GM21786 (cell line): ENCODE data around the gene KLHL14.
A peak's percentile ranks its signal among the peaks of the same experiment; 100 is the strongest.

Experiments
- ATAC-seq: cut with Tn5 transposase; IDR thresholded peaks from one replicate; pipeline ENCODE4 v1.9.1; 2021; ENCODE audit not compliant: unreplicated experiment

The KLHL14 gene

GRCh38 chr18:32770666-32771168 is 2.1 kb downstream of the KLHL14 start:
- no peak for ATAC-seq

DNA sequence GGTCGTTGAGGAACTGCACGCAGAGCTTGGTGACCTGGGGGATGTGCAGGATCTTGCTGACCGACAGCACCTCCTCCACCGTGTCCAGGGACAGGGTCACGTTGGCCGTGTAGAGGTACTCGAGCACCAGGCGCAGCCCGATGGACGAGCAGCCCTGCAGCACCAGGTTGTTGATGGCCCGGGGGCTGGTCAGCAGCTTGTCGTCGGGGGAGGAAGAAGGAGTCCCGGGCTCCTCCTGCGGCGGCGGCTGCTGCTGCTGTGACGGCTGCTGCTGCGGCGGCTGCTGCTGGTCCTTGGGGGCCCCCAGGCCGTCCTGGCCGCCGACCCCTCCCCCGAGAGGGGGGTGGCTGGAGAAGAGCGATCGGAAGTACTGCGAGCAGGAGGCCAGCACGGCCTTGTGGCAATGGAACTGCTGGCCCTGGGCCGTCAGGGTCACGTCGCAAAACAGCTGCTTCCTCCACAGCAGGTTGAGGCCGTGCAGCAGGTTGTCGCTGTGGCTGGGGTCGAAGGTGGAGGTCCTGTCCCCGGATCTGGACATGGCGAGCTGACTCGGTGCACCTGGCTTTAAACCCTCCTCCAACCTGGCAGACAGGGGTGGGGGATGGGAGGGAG is 2.7 kb downstream of the KLHL14 start:
- no peak for ATAC-seq

GRCh38 chr18:32769586-32770053 is 3.2 kb downstream of the KLHL14 start:
- ATAC-seq: no peak

DNA sequence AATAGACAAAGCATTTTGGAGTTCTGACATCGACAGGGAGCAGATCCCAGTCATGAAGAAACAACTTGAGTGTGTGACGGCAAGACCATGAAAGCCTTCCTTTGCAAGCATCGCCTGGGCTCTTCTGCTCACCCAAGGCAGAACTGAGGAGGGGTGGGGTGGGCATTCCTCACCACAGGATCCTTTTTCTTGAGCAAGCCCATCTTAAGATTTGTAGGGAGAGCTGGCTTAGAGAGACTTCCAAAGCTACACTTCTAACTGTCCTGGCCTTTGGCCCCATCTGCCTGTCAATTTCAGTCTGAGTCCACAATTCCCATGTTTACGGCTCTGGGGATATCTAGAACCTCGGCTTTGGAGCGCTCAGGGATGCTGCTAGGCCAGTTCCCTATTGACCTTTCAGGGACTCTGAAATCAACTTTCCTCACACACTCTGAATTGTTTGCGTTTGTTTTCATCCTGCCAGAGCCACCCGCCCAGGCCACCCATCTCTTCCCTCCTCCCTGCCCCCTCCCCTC is 3.7 kb downstream of the KLHL14 start:
- no peak for ATAC-seq

- ATAC-seq: no peak
These were observed 5.4 kb downstream of the KLHL14 start for GRCh38 chr18:32767400-32767799.

GRCh38 chr18:32764611-32765244 is 8.1 kb downstream of the KLHL14 start:
- ATAC-seq: no peak

DNA sequence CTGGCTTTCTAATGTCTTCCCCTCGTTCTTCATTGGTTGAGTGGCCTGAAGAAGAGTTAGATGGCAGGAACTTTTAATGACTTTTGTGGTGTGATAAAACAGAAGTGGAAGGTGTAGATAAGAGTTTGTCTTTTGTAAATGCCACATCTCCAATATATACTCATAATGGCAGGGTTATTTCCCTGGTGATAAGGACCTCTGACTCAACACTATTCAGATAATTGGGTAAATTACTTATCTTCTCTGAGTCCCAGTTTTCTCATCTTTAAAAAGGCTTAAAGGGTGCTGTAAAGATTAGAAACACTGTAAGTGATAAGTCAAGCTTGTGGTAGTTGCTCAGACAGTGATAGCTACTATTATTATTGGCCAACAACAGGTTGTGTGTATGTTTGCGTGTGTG is 9.5 kb downstream of the KLHL14 start:
- no peak for ATAC-seq

GRCh38 chr18:32761231-32761630 is 11.6 kb downstream of the KLHL14 start:
- ATAC-seq: no peak

DNA sequence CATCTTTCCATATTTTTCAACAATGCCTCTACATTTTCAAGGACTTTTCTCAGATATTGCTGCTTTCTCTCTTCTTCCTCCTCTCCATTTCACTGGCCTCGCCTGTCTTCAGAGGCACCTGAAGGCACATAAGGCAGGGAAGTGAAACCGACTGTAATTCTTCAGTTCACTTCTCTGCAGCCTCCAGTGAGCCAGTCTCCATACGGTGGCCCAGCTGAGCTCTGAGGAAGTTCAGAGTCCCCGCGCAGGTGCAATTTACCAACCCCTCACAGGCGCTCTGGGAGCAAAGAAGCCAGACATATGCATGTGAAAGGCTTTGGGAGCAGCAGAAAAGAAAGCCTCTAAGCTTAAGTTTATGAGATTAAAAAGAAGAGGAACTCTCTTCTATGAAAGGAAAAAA is 12.4 kb downstream of the KLHL14 start:
- peak; percentile 99 for ATAC-seq

GRCh38 chr18:32759611-32760167 is 13.1 kb downstream of the KLHL14 start:
- ATAC-seq: no peak

- no peak for ATAC-seq
These were observed 18.1 kb downstream of the KLHL14 start for GRCh38 chr18:32754508-32755263.

- no peak for ATAC-seq
These were observed 19.1 kb downstream of the KLHL14 start for GRCh38 chr18:32753656-32754260.

DNA sequence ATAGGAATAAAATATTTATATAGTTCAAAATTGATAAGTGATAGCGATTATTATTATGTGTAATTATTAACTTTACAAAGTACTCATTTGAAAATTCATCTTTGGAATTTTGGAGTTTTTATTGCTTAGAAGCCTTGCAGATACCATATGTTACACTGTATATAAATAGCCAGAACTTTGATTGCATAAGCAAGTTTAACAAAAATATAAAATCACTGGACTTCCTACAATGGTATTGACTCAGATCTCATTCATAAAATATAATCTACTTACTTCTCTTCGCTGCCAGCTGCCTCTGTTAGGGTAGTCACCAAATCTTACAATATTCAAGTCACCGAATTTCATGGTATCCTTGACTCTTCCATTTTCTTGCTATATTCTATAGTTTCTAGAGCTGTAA is 22.5 kb downstream of the KLHL14 start:
- no peak for ATAC-seq

GRCh38 chr18:32749809-32750208 is 23.0 kb downstream of the KLHL14 start:
- no peak for ATAC-seq

DNA sequence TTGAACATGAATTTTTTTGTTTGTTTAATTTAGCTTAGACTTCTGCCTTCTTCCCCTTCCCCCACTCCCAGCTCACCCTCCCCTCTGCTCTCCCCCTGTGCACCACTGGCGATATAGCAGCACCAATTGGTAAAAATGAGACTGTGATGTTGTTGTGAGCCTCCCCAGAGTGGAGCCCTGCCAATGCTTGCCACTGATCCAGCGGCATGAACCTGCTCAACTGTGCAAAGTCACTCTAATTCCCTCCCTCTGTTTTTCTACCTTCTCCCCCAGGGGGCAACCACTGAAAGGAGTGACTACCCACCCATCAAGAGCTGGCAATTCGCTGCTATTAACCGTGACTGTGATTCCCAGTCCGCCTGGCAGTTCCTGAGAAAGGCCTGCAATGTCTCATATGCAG is 30.2 kb downstream of the KLHL14 start:
- ATAC-seq: no peak

- no peak for ATAC-seq
These were observed 37.0 kb downstream of the KLHL14 start for GRCh38 chr18:32735781-32736180.

GRCh38 chr18:32734442-32734841 is 38.4 kb downstream of the KLHL14 start:
- no peak for ATAC-seq

DNA sequence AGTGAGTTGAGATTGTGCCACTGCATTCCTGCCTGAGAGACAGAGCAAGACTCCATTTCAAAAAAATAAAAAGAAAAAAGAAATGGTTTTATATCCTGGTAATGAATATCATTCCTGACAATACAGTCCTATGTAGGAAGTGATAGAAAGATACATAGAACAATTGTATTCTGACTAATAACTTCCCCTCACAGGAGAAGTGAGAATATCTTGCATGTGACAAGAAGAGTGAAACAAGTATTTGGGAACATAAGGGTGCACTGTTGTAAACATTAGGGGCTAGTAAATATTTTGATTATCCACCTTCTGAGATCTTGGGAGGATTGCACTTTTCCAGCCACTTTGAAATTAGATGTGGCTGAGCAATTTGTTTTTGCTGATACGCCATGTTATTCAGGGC is 40.7 kb downstream of the KLHL14 start:
- ATAC-seq: no peak

GRCh38 chr18:32730620-32731091 is 42.2 kb downstream of the KLHL14 start:
- peak; percentile 98 for ATAC-seq

- no peak for ATAC-seq
These were observed 42.8 kb downstream of the KLHL14 start for GRCh38 chr18:32730068-32730467.
